ENCODE data around the gene PHLDB2. TPM values are rescaled to one million over a fixed set of nuclear protein-coding genes. Genes with fewer than 3 reads are reported as not detected.

PHLDB2 gene
- total and polyA plus RNA-seq, 10 of the 15 experiments (the other 5 are each of a cell fraction or from before 2014, with no cell fraction given), result 0.03 to 0.67 (median 0.40) TPM

DNA sequence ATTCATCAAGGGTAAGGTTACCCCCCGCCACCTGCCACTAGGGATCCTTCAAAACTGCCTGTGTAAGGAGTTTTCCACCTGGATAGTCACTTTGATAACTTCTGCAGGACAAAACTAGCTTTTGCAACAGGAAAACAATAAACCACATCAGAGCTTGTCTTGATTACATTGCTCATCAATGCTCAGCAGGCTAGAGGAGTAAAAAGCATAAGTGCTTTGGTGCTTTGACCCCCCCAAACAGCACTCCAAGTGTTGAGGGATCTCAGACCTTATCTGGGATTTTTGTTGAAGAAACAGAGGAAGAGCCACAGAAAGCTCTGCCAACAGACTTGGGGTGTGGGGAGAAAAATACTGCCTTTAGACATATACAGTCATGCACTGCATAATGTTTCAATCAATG lies 10.8 kb upstream of the PHLDB2 start:
- Histone ChIP-seq H3K9ac (ENCODE audit: control insufficient read depth, insufficient read depth, low read length) (no peak overlapping the region), H3K9me3 (replicated peaks; ENCODE audit: control insufficient read depth, insufficient read depth, low read length) (no peaks in the 10 kb centered on the region), H4K20me1 (ENCODE audit: control insufficient read depth, insufficient read depth) (no peaks in the 10 kb centered on the region), H2AFZ (ENCODE audit: control insufficient read depth, low read depth, low read length) (no peak overlapping the region), H3K79me2 (ENCODE audit: control insufficient read depth, insufficient read depth, low read length) (no peaks in the 10 kb centered on the region), H3K27me3 (replicated peaks in 1 of 2; ENCODE audit: control insufficient read depth in 2 of 2, insufficient read depth in 2 of 2, low read length in 1 of 2) (no peaks in the 10 kb centered on the region), H3K4me3 (no peak overlapping the region), H3K4me1 (ENCODE audit: control insufficient read depth, insufficient read depth, low read length) (no peaks in the 10 kb centered on the region), H3K36me3 (ENCODE audit: control insufficient read depth in 2 of 2, insufficient read depth in 2 of 2, low read length in 1 of 2) (no peaks in the 10 kb centered on the region), H3K4me2 (ENCODE audit: control insufficient read depth, insufficient read depth) (no peak overlapping the region), H3K27ac (ENCODE audit: control insufficient read depth, insufficient read depth) (no peak overlapping the region)
- 0% methylated on average over 1 of the region's 1 CpG for WGBS (ENCODE audit: insufficient coverage, insufficient replicate concordance, low lambda C conversion rate, missing lambda C conversion rate)
- ChIA-PET POLR2A (no interaction called here), CTCF (interaction anchor here (1.4 kb wide), 1 partner anchor 12 kb away, joined by 3 read pairs; no protein-coding TSS in a partner anchor), SMC1A (ENCODE audit: uncharacterized antibody, unreplicated experiment) (interaction anchor here (1.1 to 1.6 kb wide), 3 partner anchors 71 to 87 kb away, joined by 4 to 5 read pairs (median 4); no protein-coding TSS in a partner anchor), RAD21 (ENCODE audit: unreplicated experiment) (interaction anchor here (2.0 kb wide), 1 partner anchor 87 kb away, joined by 4 read pairs; no protein-coding TSS in a partner anchor)
- intact Hi-C loops (cut with micrococcal nuclease; ENCODE audit: unreplicated experiment), result no loop called here
- no peak for ATAC-seq
- DNase-seq (ENCODE audit: low read depth, low spot score), result no peak
- TF ChIP-seq SUPT20H (IDR thresholded peaks at IDR 0.05; ENCODE audit: borderline replicate concordance, control insufficient read depth, low read depth, low read length) (no peak), TCF7 (IDR thresholded peaks at IDR 0.05; ENCODE audit: borderline replicate concordance) (no peak), NFXL1 (IDR thresholded peaks at IDR 0.05; ENCODE audit: borderline replicate concordance) (no peak), YBX1 (IDR thresholded peaks at IDR 0.05) (no peak), POLR2AphosphoS5 (IDR thresholded peaks at IDR 0.05; ENCODE audit: low read length) (no peak), NFYA (IDR thresholded peaks at IDR 0.05; ENCODE audit: borderline replicate concordance, low read depth, low read length) (no peak), CBFB (IDR thresholded peaks at IDR 0.05; ENCODE audit: low read depth) (no peak), MTA2 (IDR thresholded peaks at IDR 0.05; ENCODE audit: low read depth) (no peak), JUND (IDR thresholded peaks at IDR 0.05; ENCODE audit: low read depth, low read length) (no peak), SUZ12 (IDR thresholded peaks at IDR 0.05; ENCODE audit: unreplicated experiment) (no peak), BHLHE40 (IDR thresholded peaks at IDR 0.05; ENCODE audit: borderline replicate concordance in 1 of 2, low read depth in 2 of 2, low read length in 1 of 2) (no peak), MEF2A (IDR thresholded peaks at IDR 0.05; ENCODE audit: insufficient read depth, low read depth, low read length) (no peak)
- TF ChIP-seq, protein P1, sequence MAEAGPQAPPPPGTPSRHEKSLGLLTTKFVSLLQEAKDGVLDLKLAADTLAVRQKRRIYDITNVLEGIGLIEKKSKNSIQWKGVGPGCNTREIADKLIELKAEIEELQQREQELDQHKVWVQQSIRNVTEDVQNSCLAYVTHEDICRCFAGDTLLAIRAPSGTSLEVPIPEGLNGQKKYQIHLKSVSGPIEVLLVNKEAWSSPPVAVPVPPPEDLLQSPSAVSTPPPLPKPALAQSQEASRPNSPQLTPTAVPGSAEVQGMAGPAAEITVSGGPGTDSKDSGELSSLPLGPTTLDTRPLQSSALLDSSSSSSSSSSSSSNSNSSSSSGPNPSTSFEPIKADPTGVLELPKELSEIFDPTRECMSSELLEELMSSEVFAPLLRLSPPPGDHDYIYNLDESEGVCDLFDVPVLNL (IDR thresholded peaks at IDR 0.05; ENCODE audit: low read depth, low read length), result no peak
- TF ChIP-seq, protein P2, sequence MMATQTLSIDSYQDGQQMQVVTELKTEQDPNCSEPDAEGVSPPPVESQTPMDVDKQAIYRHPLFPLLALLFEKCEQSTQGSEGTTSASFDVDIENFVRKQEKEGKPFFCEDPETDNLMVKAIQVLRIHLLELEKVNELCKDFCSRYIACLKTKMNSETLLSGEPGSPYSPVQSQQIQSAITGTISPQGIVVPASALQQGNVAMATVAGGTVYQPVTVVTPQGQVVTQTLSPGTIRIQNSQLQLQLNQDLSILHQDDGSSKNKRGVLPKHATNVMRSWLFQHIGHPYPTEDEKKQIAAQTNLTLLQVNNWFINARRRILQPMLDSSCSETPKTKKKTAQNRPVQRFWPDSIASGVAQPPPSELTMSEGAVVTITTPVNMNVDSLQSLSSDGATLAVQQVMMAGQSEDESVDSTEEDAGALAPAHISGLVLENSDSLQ (IDR thresholded peaks at IDR 0.05), result no peak
- TF ChIP-seq, protein P3, sequence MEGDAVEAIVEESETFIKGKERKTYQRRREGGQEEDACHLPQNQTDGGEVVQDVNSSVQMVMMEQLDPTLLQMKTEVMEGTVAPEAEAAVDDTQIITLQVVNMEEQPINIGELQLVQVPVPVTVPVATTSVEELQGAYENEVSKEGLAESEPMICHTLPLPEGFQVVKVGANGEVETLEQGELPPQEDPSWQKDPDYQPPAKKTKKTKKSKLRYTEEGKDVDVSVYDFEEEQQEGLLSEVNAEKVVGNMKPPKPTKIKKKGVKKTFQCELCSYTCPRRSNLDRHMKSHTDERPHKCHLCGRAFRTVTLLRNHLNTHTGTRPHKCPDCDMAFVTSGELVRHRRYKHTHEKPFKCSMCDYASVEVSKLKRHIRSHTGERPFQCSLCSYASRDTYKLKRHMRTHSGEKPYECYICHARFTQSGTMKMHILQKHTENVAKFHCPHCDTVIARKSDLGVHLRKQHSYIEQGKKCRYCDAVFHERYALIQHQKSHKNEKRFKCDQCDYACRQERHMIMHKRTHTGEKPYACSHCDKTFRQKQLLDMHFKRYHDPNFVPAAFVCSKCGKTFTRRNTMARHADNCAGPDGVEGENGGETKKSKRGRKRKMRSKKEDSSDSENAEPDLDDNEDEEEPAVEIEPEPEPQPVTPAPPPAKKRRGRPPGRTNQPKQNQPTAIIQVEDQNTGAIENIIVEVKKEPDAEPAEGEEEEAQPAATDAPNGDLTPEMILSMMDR (IDR thresholded peaks at IDR 0.05 in 2 of 3, conservative IDR thresholded peaks at IDR 0.05 in 1 of 3; ENCODE audit: control insufficient read depth in 2 of 3, extremely low read depth in 1 of 3, insufficient read depth in 1 of 3, low read depth in 3 of 3, low read length in 3 of 3), result no peak
- TF ChIP-seq, protein P4, sequence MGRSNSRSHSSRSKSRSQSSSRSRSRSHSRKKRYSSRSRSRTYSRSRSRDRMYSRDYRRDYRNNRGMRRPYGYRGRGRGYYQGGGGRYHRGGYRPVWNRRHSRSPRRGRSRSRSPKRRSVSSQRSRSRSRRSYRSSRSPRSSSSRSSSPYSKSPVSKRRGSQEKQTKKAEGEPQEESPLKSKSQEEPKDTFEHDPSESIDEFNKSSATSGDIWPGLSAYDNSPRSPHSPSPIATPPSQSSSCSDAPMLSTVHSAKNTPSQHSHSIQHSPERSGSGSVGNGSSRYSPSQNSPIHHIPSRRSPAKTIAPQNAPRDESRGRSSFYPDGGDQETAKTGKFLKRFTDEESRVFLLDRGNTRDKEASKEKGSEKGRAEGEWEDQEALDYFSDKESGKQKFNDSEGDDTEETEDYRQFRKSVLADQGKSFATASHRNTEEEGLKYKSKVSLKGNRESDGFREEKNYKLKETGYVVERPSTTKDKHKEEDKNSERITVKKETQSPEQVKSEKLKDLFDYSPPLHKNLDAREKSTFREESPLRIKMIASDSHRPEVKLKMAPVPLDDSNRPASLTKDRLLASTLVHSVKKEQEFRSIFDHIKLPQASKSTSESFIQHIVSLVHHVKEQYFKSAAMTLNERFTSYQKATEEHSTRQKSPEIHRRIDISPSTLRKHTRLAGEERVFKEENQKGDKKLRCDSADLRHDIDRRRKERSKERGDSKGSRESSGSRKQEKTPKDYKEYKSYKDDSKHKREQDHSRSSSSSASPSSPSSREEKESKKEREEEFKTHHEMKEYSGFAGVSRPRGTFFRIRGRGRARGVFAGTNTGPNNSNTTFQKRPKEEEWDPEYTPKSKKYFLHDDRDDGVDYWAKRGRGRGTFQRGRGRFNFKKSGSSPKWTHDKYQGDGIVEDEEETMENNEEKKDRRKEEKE (IDR thresholded peaks at IDR 0.05), result no peak
- in situ Hi-C loops (cut with MboI), result no loop called here
- FAIRE-seq, result no peak
- no TSS peak for BruUV-seq (replicated peaks)
